HepG2 (cell line): Measurements from ENCODE around the gene MS4A10. TPM values are rescaled to one million over a fixed set of nuclear protein-coding genes. Genes with fewer than 3 reads are reported as not detected.
A peak's percentile ranks its signal among the peaks of the same experiment; 100 is the strongest.

Source experiments
- CHCHD3 ChIP-seq: sonication (generic); formaldehyde crosslinking; IDR thresholded peaks from 2 replicates; pipeline ENCODE4 v1.8.0; 2022; ENCODE audit warnings: mild to moderate bottlenecking, missing genetic modification reagents, moderate library complexity
- DNMT3B ChIP-seq: conservative IDR thresholded peaks from 2 replicates; pipeline ENCODE4 v1.6.1; 2016; ENCODE audit warnings: missing biosample characterization, control low read depth
- JUNB ChIP-seq: sonication (generic); formaldehyde crosslinking; IDR thresholded peaks from 2 replicates; pipeline ENCODE4 v1.8.0; 2022; ENCODE audit warnings: missing genetic modification reagents, mild to moderate bottlenecking, borderline replicate concordance
- KLF13 ChIP-seq: sonication (generic); formaldehyde crosslinking; IDR thresholded peaks from 2 replicates; pipeline ENCODE4 v1.4.0; 2020; ENCODE audit warnings: mild to moderate bottlenecking, missing genetic modification reagents
- MTA1 ChIP-seq: sonication (generic); formaldehyde crosslinking; IDR thresholded peaks from 2 replicates; pipeline ENCODE4 v1.4.0; 2020; ENCODE audit warnings: missing genetic modification reagents, mild to moderate bottlenecking, borderline replicate concordance
- NFATC3 ChIP-seq: sonication (generic); formaldehyde crosslinking; IDR thresholded peaks from 2 replicates; pipeline ENCODE4 v1.5.1; 2020; ENCODE audit warnings: mild to moderate bottlenecking, missing genetic modification reagents
- NFIB ChIP-seq: sonication (generic); formaldehyde crosslinking; IDR thresholded peaks from 2 replicates; pipeline ENCODE4 v1.9.0; 2021; ENCODE audit warnings: missing genetic modification reagents, mild to moderate bottlenecking, borderline replicate concordance
- RFX3 ChIP-seq: IDR thresholded peaks from 2 replicates; pipeline ENCODE4 v1.6.1; 2016; ENCODE audit warnings: missing biosample characterization, missing genetic modification reagents
- RXRA ChIP-seq: sonication (generic); formaldehyde crosslinking; IDR thresholded peaks from 2 replicates; pipeline ENCODE4 v1.5.1; 2020; ENCODE audit warnings: missing genetic modification reagents
- SETDB1 ChIP-seq: sonication (generic); formaldehyde crosslinking; IDR thresholded peaks from 2 replicates; pipeline ENCODE4 v1.5.1; 2020; ENCODE audit warnings: missing genetic modification reagents, mild to moderate bottlenecking, borderline replicate concordance
- SMAD1 ChIP-seq: sonication (generic); formaldehyde crosslinking; IDR thresholded peaks from 2 replicates; pipeline ENCODE4 v1.4.0; 2020; ENCODE audit warnings: missing genetic modification reagents, low read depth, mild to moderate bottlenecking, borderline replicate concordance
- TCF12 ChIP-seq, 2 experiments: fragments of 450-650 bp in 1 of 2; sonication (generic) in 1 of 2; formaldehyde crosslinking in 1 of 2; IDR thresholded peaks; 2 replicates each; pipeline versions ENCODE4 v1.6.1 to v1.8.0; 2017 to 2022; ENCODE audit warnings: antibody characterized with exemption in 1 of 2, mild to moderate bottlenecking in 1 of 2, missing genetic modification reagents in 1 of 2, moderate library complexity in 1 of 2
- TRIM24 ChIP-seq: sonication (generic); formaldehyde crosslinking; IDR thresholded peaks from 2 replicates; pipeline ENCODE4 v1.8.0; 2022; ENCODE audit warnings: mild to moderate bottlenecking, missing genetic modification reagents
- ZHX2 ChIP-seq, 2 experiments: sonication (generic) in 1 of 2; formaldehyde crosslinking in 1 of 2; IDR thresholded peaks; 2 replicates each; pipeline versions ENCODE4 v1.6.1 to v1.9.0; 2014 to 2022; ENCODE audit warnings: antibody characterized with exemption in 1 of 2, borderline replicate concordance in 1 of 2, inconsistent platforms in 1 of 2, low read depth in 1 of 2, missing genetic modification reagents in 1 of 2
- ZNF367 ChIP-seq: sonication (generic); formaldehyde crosslinking; IDR thresholded peaks from 2 replicates; pipeline ENCODE4 v1.4.0; 2020; ENCODE audit warnings: missing genetic modification reagents, borderline replicate concordance
- ZNF598 ChIP-seq: sonication (generic); formaldehyde crosslinking; IDR thresholded peaks from 2 replicates; pipeline ENCODE4 v1.5.1; 2020; ENCODE audit warnings: mild to moderate bottlenecking, missing genetic modification reagents, borderline replicate concordance
- ZNF687 ChIP-seq: sonication (generic); formaldehyde crosslinking; IDR thresholded peaks from 2 replicates; pipeline ENCODE4 v1.5.1; 2020; ENCODE audit warnings: mild to moderate bottlenecking, missing genetic modification reagents, moderate library complexity
- ZNF841 ChIP-seq: sonication (generic); formaldehyde crosslinking; IDR thresholded peaks from 2 replicates; pipeline ENCODE4 v1.8.1; 2023; ENCODE audit warnings: missing genetic modification reagents, borderline replicate concordance
- polyA plus RNA-seq, 8 experiments: library from polyadenylated mRNA; depleted of rRNA in 3 of 8; stranded (reverse) in 7 of 8; unstranded in 1 of 8; fragments of >200 nt; fragmentation: Illumina TruSeq in 4 of 8; extraction: Trizol in 4 of 8; gene quantifications; 2 replicates each; pipeline versions ENCODE4 v1.2.1 to v1.2.3, GENCODE V29; 2011 to 2016; ENCODE audit warnings: low read depth in 4 of 8, missing spikeins in 1 of 8, mixed read lengths in 1 of 8; ENCODE audit not compliant: insufficient read depth in 1 of 8
- total RNA-seq, 5 experiments: library from RNA; depleted of rRNA; stranded (reverse); fragments of >200 nt; fragmentation: Illumina TruSeq; extraction: Trizol; gene quantifications; 2 replicates each; pipeline ENCODE4 v1.2.3, GENCODE V29; 2016; ENCODE audit warnings: low read depth in 1 of 5

MS4A10 gene
- total and polyA plus RNA-seq, 2 of the 13 experiments (the other 11 are each of a cell fraction or from before 2014, with no cell fraction given) = not detected

GRCh38 chr11:60841797-60842667 is 56.9 kb downstream of the MS4A10 start, which contains the start of gene CCDC86 (continued):
- peak; percentile 100 for TF ChIP-seq ZHX2 (IDR thresholded peaks at IDR 0.05; ENCODE audit: low read depth)
- TF ChIP-seq ZHX2 (CRISPR knock-in tag; IDR thresholded peaks at IDR 0.05; ENCODE audit: borderline replicate concordance) = peak; percentile 75; the same call in 1 of the 2 replicates
- no peak for TF ChIP-seq TCF12 (IDR thresholded peaks at IDR 0.05)
- TF ChIP-seq TCF12 (CRISPR knock-in tag; IDR thresholded peaks at IDR 0.05) = peak; percentile 43; the same call in 1 of the 2 replicates
- TF ChIP-seq ZNF598 (CRISPR knock-in tag) = no peak; the same call in 1 of the 2 replicates
- TF ChIP-seq MTA1 (CRISPR knock-in tag) = peak; percentile 78; the same call in 1 of the 2 replicates
- no peak for TF ChIP-seq DNMT3B (CRISPR knock-in tag)
- no peak for TF ChIP-seq ZNF367 (CRISPR knock-in tag)
- TF ChIP-seq KLF13 (CRISPR knock-in tag) = no peak
- TF ChIP-seq NFIB (CRISPR knock-in tag) = no peak
- no peak for TF ChIP-seq ZNF841
- TF ChIP-seq TRIM24 = no peak
- TF ChIP-seq SETDB1 = peak; percentile 65; the same call in 1 of the 2 replicates
- TF ChIP-seq JUNB (CRISPR knock-in tag) = no peak
- TF ChIP-seq RFX3 (CRISPR knock-in tag) = no peak
- TF ChIP-seq NFATC3 = no peak
- TF ChIP-seq CHCHD3 = no peak
- TF ChIP-seq SMAD1 (CRISPR knock-in tag) = 0 out of 2 replicates have a peak, but pooled peaks have one; percentile 5
- peak; percentile 98 for TF ChIP-seq ZNF687 (CRISPR knock-in tag)
- peak; percentile 71 for TF ChIP-seq RXRA
